Stimulated activated CD8-positive, alpha-beta memory T cell treated with anti-CD3 and anti-CD28 coated beads, Interleukin-2, amount 100 ng/mL, for 1 hour (primary cell): Measurements from ENCODE around the gene SETBP1.
"Not testable (repeated sequence)": the region's sequence is repeated elsewhere in the genome, so short reads cannot be mapped to it uniquely, and the experiment has no call there.

Experiments used
- DNase-seq, 2 donors: peaks; one replicate each; pipeline ENCODE4 v3.0.0-alpha.2; 2020; ENCODE audit warnings: low read depth in 2 of 2

SETBP1 gene

GRCh38 chr18:44704135-44704789, 23.6 kb downstream of the SETBP1 start:
- no peak for DNase-seq

GRCh38 chr18:44705075-44705675, 24.5 kb downstream of the SETBP1 start:
- DNase-seq = no peak

- no peak for DNase-seq
Observed at GRCh38 chr18:44708451-44709083, 27.9 kb downstream of the SETBP1 start.

- DNase-seq = no peak
Observed at GRCh38 chr18:44709307-44710126, 28.8 kb downstream of the SETBP1 start.

GRCh38 chr18:44710931-44711330, 30.2 kb downstream of the SETBP1 start:
- no peak for DNase-seq

GRCh38 chr18:44712025-44712424, 31.3 kb downstream of the SETBP1 start:
- DNase-seq = no peak

GRCh38 chr18:44713435-44713834, 32.7 kb downstream of the SETBP1 start:
- no peak for DNase-seq

- no peak for DNase-seq
Observed at GRCh38 chr18:44714376-44714775, 33.7 kb downstream of the SETBP1 start.

GRCh38 chr18:44715245-44715644, 34.6 kb downstream of the SETBP1 start:
- DNase-seq = no peak

GRCh38 chr18:44715842-44716241, 35.2 kb downstream of the SETBP1 start:
- no peak for DNase-seq

GRCh38 chr18:44716697-44717163, 36.0 kb downstream of the SETBP1 start:
- no peak for DNase-seq

GRCh38 chr18:44719519-44720060, 38.9 kb downstream of the SETBP1 start:
- DNase-seq = no peak

GRCh38 chr18:44721748-44722147, 41.1 kb downstream of the SETBP1 start:
- DNase-seq = not testable (repeated sequence)

GRCh38 chr18:44723411-44723810, 42.7 kb downstream of the SETBP1 start:
- no peak for DNase-seq

- no peak for DNase-seq
Observed at GRCh38 chr18:44724105-44724778, 43.6 kb downstream of the SETBP1 start.

- DNase-seq = peak; percentile 30 to 44
Observed at GRCh38 chr18:44725300-44726058, 44.8 kb downstream of the SETBP1 start.

- DNase-seq = no peak
Observed at GRCh38 chr18:44726059-44726421, 45.4 kb downstream of the SETBP1 start.

GRCh38 chr18:44727291-44727690, 46.6 kb downstream of the SETBP1 start:
- no peak for DNase-seq

GRCh38 chr18:44729631-44730101, 49.0 kb downstream of the SETBP1 start:
- peak; percentile 20 to 36 for DNase-seq

- no peak for DNase-seq
Observed at GRCh38 chr18:44730803-44731529, 50.3 kb downstream of the SETBP1 start.
